HCT116 (cell line): ENCODE data around the gene C10orf105. TPM values are rescaled to one million over a fixed set of nuclear protein-coding genes. Genes with fewer than 3 reads are reported as not detected.

Experiments
- ATAC-seq: fragments of 200-7000 bp; cut with Tn5 transposase; 2 replicates; pipeline ENCODE4 v1.9.1; 2020; ENCODE audit warnings: mild to moderate bottlenecking, moderate library complexity
- BruUV-seq: library from RNA; stranded (reverse); fragments of 400-500 nt; replicated peaks from 2 replicates; lab custom pipeline; 2021; lab: Mats Ljungman, UMichigan
- CTCF ChIA-PET: fragments of 300-600 bp; sonication (Branson Sonifier 250); formaldehyde crosslinking; loops from one replicate; lab custom pipeline; 2021; ENCODE audit warnings: antibody characterized with exemption; lab: Charles Lee
- POLR2A ChIA-PET: fragments of 300-600, 350-600 bp; sonication (Branson Sonifier 250); formaldehyde crosslinking; loops from one replicate; lab custom pipeline; 2021; ENCODE audit warnings: antibody characterized with exemption; lab: Charles Lee
- RAD21 ChIA-PET, 2 experiments: fragments of 300-600 bp; sonication (Branson Sonifier 250); formaldehyde crosslinking; loops; one replicate each; lab custom pipeline; 2023; ENCODE audit warnings: low total read pairs in 2 of 2; ENCODE audit not compliant: uncharacterized antibody in 2 of 2, unreplicated experiment in 2 of 2, low non-redundant PET in 1 of 2; lab: Charles Lee
- DNase-seq: peaks from one replicate; pipeline ENCODE4 v3.0.0-alpha.2; 2010; ENCODE audit warnings: low read depth, low spot score
- H2AFZ ChIP-seq: fragments of 200-600 bp; shearing (Covaris generic), sonication (generic); 2 replicates; pipeline ENCODE4 v1.6.1; 2017; ENCODE audit warnings: low read depth, mixed run types, mixed read lengths, antibody characterized with exemption, low read length; ENCODE audit not compliant: poor library complexity, severe bottlenecking
- H3K27ac ChIP-seq: 2 replicates; pipeline ENCODE4 v1.5.1; 2012; ENCODE audit warnings: low read depth, low read length
- H3K27me3 ChIP-seq: fragments of 200-600 bp; sonication (generic); 2 replicates; pipeline ENCODE4 v1.6.1; 2016; ENCODE audit warnings: mixed run types, low read length, mixed read lengths; ENCODE audit not compliant: insufficient read depth
- H3K36me3 ChIP-seq, 2 experiments: fragments of 200-500 bp in 1 of 2; fragments of 200-600 bp in 1 of 2; sonication (Bioruptor generic) in 1 of 2; sonication (generic) in 1 of 2; 2 replicates each; pipeline versions ENCODE4 v1.5.1 to v1.6.1; 2014 to 2016; ENCODE audit warnings: low read length in 2 of 2, inconsistent platforms in 1 of 2, mixed read lengths in 1 of 2, mixed run types in 1 of 2; ENCODE audit not compliant: insufficient read depth in 2 of 2, control insufficient read depth in 1 of 2
- H3K4me1 ChIP-seq, 2 experiments: fragments of 200-600 bp in 1 of 2; sonication (generic) in 1 of 2; 2 replicates each; pipeline versions ENCODE4 v1.5.1 to v1.6.1; 2012 to 2017; ENCODE audit warnings: low read length in 2 of 2, inconsistent platforms in 1 of 2, mild to moderate bottlenecking in 1 of 2, mixed read lengths in 1 of 2, mixed run types in 1 of 2, moderate library complexity in 1 of 2; ENCODE audit not compliant: insufficient read depth in 2 of 2, control insufficient read depth in 1 of 2
- H3K4me2 ChIP-seq: fragments of 200-600 bp; sonication (generic); 2 replicates; pipeline ENCODE4 v1.6.1; 2017; ENCODE audit warnings: mixed run types, low read length, mixed read lengths
- H3K4me3 ChIP-seq, 2 experiments: fragments of 200-600 bp in 1 of 2; sonication (generic) in 1 of 2; replicated peaks in 1 of 2; 2 replicates each; pipeline ENCODE4 v1.5.1; 2011 to 2016; ENCODE audit warnings: low read length in 2 of 2, control low read depth in 1 of 2, low read depth in 1 of 2, mild to moderate bottlenecking in 1 of 2, mixed read lengths in 1 of 2, mixed run types in 1 of 2
- H3K79me2 ChIP-seq: fragments of 200-600 bp; sonication (generic); 2 replicates; pipeline ENCODE4 v1.6.1; 2017; ENCODE audit warnings: mild to moderate bottlenecking, mixed run types, low read length, moderate library complexity, mixed read lengths; ENCODE audit not compliant: insufficient read depth
- H3K9ac ChIP-seq: fragments of 200-600 bp; sonication (generic); 2 replicates; pipeline ENCODE4 v1.6.1; 2016; ENCODE audit warnings: low read length, mixed read lengths
- H3K9me2 ChIP-seq: fragments of 200-600 bp; sonication (generic), shearing (Covaris generic); 2 replicates; pipeline ENCODE4 v1.6.1; 2017; ENCODE audit warnings: mixed run types, mild to moderate bottlenecking, moderate library complexity; ENCODE audit not compliant: insufficient read depth
- H3K9me3 ChIP-seq, 2 experiments: fragments of 200-500 bp in 1 of 2; fragments of 200-600 bp in 1 of 2; sonication (Bioruptor generic) in 1 of 2; sonication (generic) in 1 of 2; 2 replicates each; pipeline ENCODE4 v1.6.1; 2014 to 2017; ENCODE audit warnings: low read length in 2 of 2, mixed read lengths in 2 of 2, inconsistent platforms in 1 of 2, low read depth in 1 of 2, mild to moderate bottlenecking in 1 of 2, mixed run types in 1 of 2, moderate library complexity in 1 of 2; ENCODE audit not compliant: control insufficient read depth in 1 of 2, insufficient read depth in 1 of 2
- H4K20me1 ChIP-seq: fragments of 200-600 bp; sonication (generic), shearing (Covaris generic); 2 replicates; pipeline ENCODE4 v1.6.1; 2017; ENCODE audit warnings: mixed run types, mild to moderate bottlenecking, moderate library complexity; ENCODE audit not compliant: insufficient read depth
- CEBPB ChIP-seq: IDR thresholded peaks from 2 replicates; pipeline ENCODE4 v1.6.1; 2012; ENCODE audit warnings: low read depth
- CTCF ChIP-seq, 3 experiments: fragments of 200-600 bp in 1 of 3; sonication (generic) in 1 of 3; IDR thresholded peaks in 2 of 3; conservative IDR thresholded peaks in 1 of 3; 2 replicates each; pipeline ENCODE4 v1.5.1; 2012 to 2017; ENCODE audit warnings: low read depth in 2 of 3, low read length in 2 of 3, antibody characterized with exemption in 1 of 3, borderline replicate concordance in 1 of 3, control low read depth in 1 of 3, mild to moderate bottlenecking in 1 of 3, mixed read lengths in 1 of 3, mixed run types in 1 of 3, moderate library complexity in 1 of 3; ENCODE audit not compliant: insufficient read depth in 1 of 3
- EGR1 ChIP-seq: IDR thresholded peaks from 2 replicates; pipeline ENCODE4 v1.6.1; 2012; ENCODE audit warnings: low read depth
- EZH2 ChIP-seq: fragments of 200-600 bp; sonication (generic); IDR thresholded peaks from 2 replicates; pipeline ENCODE4 v1.6.1; 2017; ENCODE audit warnings: antibody characterized with exemption, mixed run types
- EZH2phosphoT487 ChIP-seq: fragments of 200-600 bp; IDR thresholded peaks from 2 replicates; pipeline ENCODE4 v1.6.1; 2018; ENCODE audit warnings: antibody characterized with exemption, borderline replicate concordance
- MAX ChIP-seq: IDR thresholded peaks from 2 replicates; pipeline ENCODE4 v1.6.1; 2012
- SIN3A ChIP-seq: IDR thresholded peaks from 2 replicates; pipeline ENCODE4 v1.6.1; 2012; ENCODE audit warnings: low read depth
- SRF ChIP-seq: IDR thresholded peaks from 2 replicates; pipeline ENCODE4 v1.6.1; 2012; ENCODE audit warnings: low read depth
- YY1 ChIP-seq: IDR thresholded peaks from 2 replicates; pipeline ENCODE4 v1.6.1; 2011; ENCODE audit warnings: low read length, low read depth, moderate library complexity, mild to moderate bottlenecking; ENCODE audit not compliant: insufficient replicate concordance; ENCODE audit errors: extremely low read depth
- ZFX ChIP-seq: fragments of 450-650 bp; IDR thresholded peaks from 2 replicates; pipeline ENCODE4 v1.6.1; 2017
- ZNF274 ChIP-seq: fragments of 200-500 bp; sonication (Bioruptor generic); IDR thresholded peaks from 2 replicates; pipeline ENCODE4 v1.6.1; 2014; ENCODE audit warnings: mild to moderate bottlenecking, low read depth, low read length, inconsistent platforms
- intact Hi-C: fragments of 100-400 bp; cut with micrococcal nuclease; formaldehyde crosslinking; loops from 2 replicates; pipeline ENCODE4 v1.10.0; 2022
- total RNA-seq: library from RNA; stranded (reverse); gene quantifications from one replicate; pipeline ENCODE4 v1.2.1, GENCODE V29; 2021; ENCODE audit not compliant: unreplicated experiment

The C10orf105 gene
- total RNA-seq, 1 experiment from 2014 or later, result not detected

- POLR2A ChIA-PET, result no interaction called here
- Histone ChIP-seq H3K36me3 (no peaks in the 10 kb centered on the region), H3K79me2 (no peaks in the 10 kb centered on the region), H3K9me2 (no peaks in the 10 kb centered on the region), H3K4me2 (no peak overlapping the region), H2AFZ (no peak overlapping the region), H3K9ac (no peak overlapping the region), H3K27ac (no peak overlapping the region), H4K20me1 (no peaks in the 10 kb centered on the region), H3K27me3 (no peaks in the 10 kb centered on the region), H3K4me1 (peaks cover 6 to 33% of the 10 kb centered on the region in 2 experiments; a peak in 3 of 4 replicates), H3K9me3 (no peaks in the 10 kb centered on the region), H3K4me3 (no peak overlapping the region)
- RAD21 ChIA-PET, result no interaction called here
- intact Hi-C loops, result no loop called here
- CTCF ChIA-PET, result interaction anchor here (1.4 kb wide), 1 partner anchor 43 kb away, joined by 3 read pairs; no protein-coding TSS in a partner anchor
- DNase-seq, result no peak
- BruUV-seq, result no TSS peak
- ATAC-seq, result no peak
- TF ChIP-seq EZH2phosphoT487 (no peak), ZFX (no peak), EGR1 (no peak), SRF (no peak), CTCF (IDR thresholded peaks at IDR 0.05 in 2 of 3, conservative IDR thresholded peaks at IDR 0.05 in 1 of 3; ENCODE audit: borderline replicate concordance in 1 of 3, insufficient read depth in 1 of 3, low read depth in 2 of 3, low read length in 2 of 3) (no peak), SIN3A (no peak), MAX (no peak), CEBPB (no peak), EZH2 (no peak), ZNF274 (no peak), YY1 (no peak)
Observed at GRCh38 chr10:71724539-71724938, 5.0 kb upstream of the C10orf105 start.
